ENCODE measurements around the gene CYTH1.

GRCh38 chr17:78704594-78704993 lies 77.5 kb downstream of the CYTH1 start:
- no peak for TF ChIP-seq CEBPB (IDR thresholded peaks at IDR 0.05; ENCODE audit: low read depth)
- TF ChIP-seq SP1 (IDR thresholded peaks at IDR 0.05; ENCODE audit: low read depth): no peak
- TF ChIP-seq CTCF (IDR thresholded peaks at IDR 0.05 in 2 of 3, conservative IDR thresholded peaks at IDR 0.05 in 1 of 3; ENCODE audit: borderline replicate concordance in 1 of 3, insufficient read depth in 1 of 3, low read depth in 2 of 3, low read length in 2 of 3): no peak
- TF ChIP-seq FOSL1 (IDR thresholded peaks at IDR 0.05; ENCODE audit: low read depth): no peak; the same call in 1 of the 2 replicates

Measured in HCT116 (cell line).